ENCODE results near the gene HEPHL1.

HEPHL1 gene

DNA sequence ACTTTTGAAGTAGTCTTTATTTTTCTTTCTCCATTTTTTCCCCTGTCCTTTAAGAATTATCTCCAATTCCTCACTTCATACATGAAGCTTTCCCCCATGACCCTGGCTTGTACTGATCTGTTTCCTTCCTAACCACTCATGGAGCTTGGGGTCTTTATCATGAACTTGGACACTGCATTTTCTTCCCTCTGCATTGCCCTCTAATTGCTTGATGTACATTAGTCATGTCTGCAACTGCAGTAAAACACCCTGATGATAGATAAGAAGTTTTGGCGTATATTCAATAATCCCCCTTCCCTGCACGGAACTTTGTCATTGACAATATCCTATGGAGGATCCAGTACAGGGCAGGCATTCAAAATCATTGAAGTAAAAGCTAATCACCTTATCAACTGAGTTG is 3.4 kb downstream of the HEPHL1 start:
- Histone ChIP-seq H3K27me3 (ENCODE audit: insufficient read depth, low read length) (no peaks in the 10 kb centered on the region), H3K36me3 (ENCODE audit: insufficient read depth, low read depth, low read length) (no peaks in the 10 kb centered on the region), H3K4me3 (ENCODE audit: low read length) (no peak overlapping the region), H3K4me1 (ENCODE audit: insufficient read depth, low read length) (0 out of 2 replicates have a peak, but pooled peaks cover 6% of the 10 kb centered on the region), H3K9ac (ENCODE audit: low read depth, low read length) (no peak overlapping the region), H3K27ac (ENCODE audit: low read length) (no peak overlapping the region), H3K9me3 (ENCODE audit: insufficient read depth, low read depth, low read length) (no peaks in the 10 kb centered on the region)

DNA sequence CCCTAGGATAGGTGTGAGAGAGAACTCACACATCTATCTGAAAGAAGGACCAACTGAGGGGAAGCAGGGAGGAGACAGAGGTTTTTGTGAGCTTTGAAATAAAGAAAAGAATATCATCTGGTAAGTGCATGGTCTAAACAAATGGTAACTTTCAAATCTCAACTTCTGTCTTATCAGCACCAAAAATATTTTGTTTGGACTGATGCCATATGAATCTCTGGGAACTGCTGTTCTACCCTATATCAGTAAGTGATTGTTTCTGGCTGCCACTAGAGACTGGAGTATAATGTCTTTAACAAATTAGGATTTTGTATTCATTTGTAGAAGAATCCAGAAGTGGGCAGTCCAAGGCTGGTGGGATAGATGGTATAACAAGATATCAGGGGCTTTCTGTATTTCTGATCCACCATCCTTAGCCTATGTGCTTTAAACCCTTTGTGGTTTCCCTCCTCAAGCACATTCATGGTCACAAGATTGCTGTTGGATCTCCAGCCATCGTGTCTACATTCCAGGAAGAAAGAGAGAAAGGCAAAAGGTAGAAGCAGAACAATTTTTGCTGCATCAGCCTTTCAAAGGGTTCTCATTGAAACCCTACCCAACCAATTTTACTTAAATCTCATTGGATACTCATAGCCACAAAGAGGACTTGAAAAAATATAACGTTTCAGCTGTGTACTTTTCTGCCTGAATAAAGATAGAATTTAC is 4.7 kb downstream of the HEPHL1 start:
- no peaks in the 10 kb centered on the region for H3K27me3 ChIP-seq (ENCODE audit: insufficient read depth, low read length)

DNA sequence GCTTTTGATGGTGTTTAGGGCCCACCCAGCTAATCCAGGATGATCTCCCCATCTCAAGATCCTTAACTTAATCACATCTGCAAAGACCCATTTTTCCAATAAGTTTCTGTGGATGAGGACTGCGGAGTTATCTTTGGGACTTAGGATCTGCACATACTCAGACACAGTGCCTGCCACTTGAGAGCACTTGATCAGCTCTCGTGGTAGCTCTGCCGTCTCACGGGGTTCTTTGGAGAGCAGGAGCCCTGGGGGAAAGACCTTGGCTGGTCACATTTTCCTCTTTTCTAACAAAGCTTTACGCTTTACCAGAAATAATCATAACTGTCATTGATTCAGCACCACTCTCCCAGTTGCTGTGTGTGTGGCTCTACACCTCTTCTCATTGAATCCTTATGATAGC is 6.1 kb downstream of the HEPHL1 start:
- Histone ChIP-seq H3K27ac (ENCODE audit: low read length) (no peak overlapping the region), H3K4me1 (ENCODE audit: insufficient read depth, low read length) (no peaks in the 10 kb centered on the region), H3K9me3 (ENCODE audit: insufficient read depth, low read depth, low read length) (no peaks in the 10 kb centered on the region), H3K27me3 (ENCODE audit: insufficient read depth, low read length) (no peaks in the 10 kb centered on the region), H3K4me3 (ENCODE audit: low read length) (no peak overlapping the region), H3K9ac (ENCODE audit: low read depth, low read length) (no peak overlapping the region), H3K36me3 (ENCODE audit: insufficient read depth, low read depth, low read length) (no peaks in the 10 kb centered on the region)

More for the DNA sequence above, 4.7 kb downstream of the HEPHL1 start:
- Histone ChIP-seq H3K4me3 (ENCODE audit: low read length) (no peak overlapping the region), H3K36me3 (ENCODE audit: insufficient read depth, low read depth, low read length) (no peaks in the 10 kb centered on the region), H3K9ac (ENCODE audit: low read depth, low read length) (no peak overlapping the region), H3K27ac (ENCODE audit: low read length) (no peak overlapping the region), H3K4me1 (ENCODE audit: insufficient read depth, low read length) (0 out of 2 replicates have a peak, but pooled peaks cover 5% of the 10 kb centered on the region), H3K9me3 (ENCODE audit: insufficient read depth, low read depth, low read length) (no peaks in the 10 kb centered on the region)

GRCh38 chr11:94028436-94028835 is 7.3 kb downstream of the HEPHL1 start:
- Histone ChIP-seq H3K9ac (ENCODE audit: low read depth, low read length) (no peak overlapping the region), H3K36me3 (ENCODE audit: insufficient read depth, low read depth, low read length) (no peaks in the 10 kb centered on the region), H3K4me1 (ENCODE audit: insufficient read depth, low read length) (no peaks in the 10 kb centered on the region), H3K27me3 (ENCODE audit: insufficient read depth, low read length) (no peaks in the 10 kb centered on the region), H3K27ac (ENCODE audit: low read length) (no peak overlapping the region), H3K9me3 (ENCODE audit: insufficient read depth, low read depth, low read length) (no peaks in the 10 kb centered on the region), H3K4me3 (ENCODE audit: low read length) (no peak overlapping the region)

GRCh38 chr11:94030059-94030458 is 8.9 kb downstream of the HEPHL1 start:
- Histone ChIP-seq H3K4me3 (ENCODE audit: low read length) (no peak overlapping the region), H3K9me3 (ENCODE audit: insufficient read depth, low read depth, low read length) (no peaks in the 10 kb centered on the region), H3K36me3 (ENCODE audit: insufficient read depth, low read depth, low read length) (no peaks in the 10 kb centered on the region), H3K4me1 (ENCODE audit: insufficient read depth, low read length) (no peaks in the 10 kb centered on the region), H3K27me3 (ENCODE audit: insufficient read depth, low read length) (no peaks in the 10 kb centered on the region), H3K9ac (ENCODE audit: low read depth, low read length) (no peak overlapping the region), H3K27ac (ENCODE audit: low read length) (no peak overlapping the region)

DNA sequence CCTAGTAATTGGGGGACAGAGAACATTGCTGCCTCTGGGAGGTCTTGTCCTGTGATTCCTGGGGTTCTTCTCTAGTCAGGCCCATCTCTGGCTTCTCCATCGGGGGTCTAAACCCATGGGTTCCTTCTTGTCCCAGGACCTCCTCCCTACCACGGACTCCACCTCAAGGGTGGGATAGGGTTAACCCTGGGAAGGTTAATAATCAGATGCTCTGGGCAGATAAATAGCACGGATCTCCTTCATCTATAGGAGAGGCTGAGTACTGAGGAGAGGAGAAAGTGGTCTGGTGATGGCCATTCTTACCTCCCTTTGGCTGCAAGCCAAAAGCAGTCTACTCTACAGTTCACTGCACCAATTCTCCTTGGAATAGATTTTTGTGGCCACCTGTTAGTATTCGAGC is 10.5 kb downstream of the HEPHL1 start:
- no peaks in the 10 kb centered on the region for H3K27me3 ChIP-seq (ENCODE audit: insufficient read depth, low read length)
- no peak overlapping the region for H3K27ac ChIP-seq (ENCODE audit: low read length)
- 0 out of 2 replicates have a peak, but pooled peaks cover 5% of the 10 kb centered on the region for H3K9me3 ChIP-seq (ENCODE audit: insufficient read depth, low read depth, low read length)
- H3K9ac ChIP-seq (ENCODE audit: low read depth, low read length), result no peak overlapping the region
- H3K4me3 ChIP-seq (ENCODE audit: low read length), result no peak overlapping the region
- no peaks in the 10 kb centered on the region for H3K4me1 ChIP-seq (ENCODE audit: insufficient read depth, low read length)
- H3K36me3 ChIP-seq (ENCODE audit: insufficient read depth, low read depth, low read length), result no peaks in the 10 kb centered on the region

DNA sequence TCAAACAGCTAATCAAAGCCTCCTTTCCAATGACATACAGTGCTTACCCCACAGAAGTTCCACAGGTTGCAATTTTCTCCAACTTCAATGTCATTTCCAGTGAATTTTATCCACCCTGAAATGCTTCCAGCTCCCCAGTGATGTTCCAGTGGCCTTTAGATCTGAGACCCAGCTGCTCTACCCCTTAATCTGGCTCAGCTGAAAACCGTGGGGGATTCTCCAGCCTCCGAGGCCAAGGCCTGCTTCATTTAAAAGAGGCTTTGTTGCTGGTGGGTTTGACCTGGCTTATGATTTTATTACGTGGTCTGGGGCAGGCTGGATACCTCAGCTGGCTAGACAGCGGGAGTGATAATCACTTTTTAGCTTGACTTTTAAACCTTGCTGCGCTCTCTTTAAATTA is 10.9 kb downstream of the HEPHL1 start:
- Histone ChIP-seq H3K27me3 (ENCODE audit: insufficient read depth, low read length) (no peaks in the 10 kb centered on the region), H3K9me3 (ENCODE audit: insufficient read depth, low read depth, low read length) (0 out of 2 replicates have a peak, but pooled peaks cover 5% of the 10 kb centered on the region), H3K9ac (ENCODE audit: low read depth, low read length) (no peak overlapping the region), H3K36me3 (ENCODE audit: insufficient read depth, low read depth, low read length) (no peaks in the 10 kb centered on the region), H3K4me1 (ENCODE audit: insufficient read depth, low read length) (no peaks in the 10 kb centered on the region), H3K4me3 (ENCODE audit: low read length) (no peak overlapping the region), H3K27ac (ENCODE audit: low read length) (no peak overlapping the region)

- 0 out of 2 replicates have a peak, but pooled peaks cover 5% of the 10 kb centered on the region for H3K9me3 ChIP-seq (ENCODE audit: insufficient read depth, low read depth, low read length)
- H3K9ac ChIP-seq (ENCODE audit: low read depth, low read length), result no peak overlapping the region
- no peaks in the 10 kb centered on the region for H3K36me3 ChIP-seq (ENCODE audit: insufficient read depth, low read depth, low read length)
- no peaks in the 10 kb centered on the region for H3K4me1 ChIP-seq (ENCODE audit: insufficient read depth, low read length)
- H3K4me3 ChIP-seq (ENCODE audit: low read length), result no peak overlapping the region
- no peak overlapping the region for H3K27ac ChIP-seq (ENCODE audit: low read length)
- no peaks in the 10 kb centered on the region for H3K27me3 ChIP-seq (ENCODE audit: insufficient read depth, low read length)
These were observed 11.6 kb downstream of the HEPHL1 start for GRCh38 chr11:94032725-94033124.

- 0 out of 2 replicates have a peak, but pooled peaks cover 5% of the 10 kb centered on the region for H3K9me3 ChIP-seq (ENCODE audit: insufficient read depth, low read depth, low read length)
- no peak overlapping the region for H3K9ac ChIP-seq (ENCODE audit: low read depth, low read length)
- H3K4me3 ChIP-seq (ENCODE audit: low read length), result no peak overlapping the region
- H3K27ac ChIP-seq (ENCODE audit: low read length), result no peak overlapping the region
- no peaks in the 10 kb centered on the region for H3K27me3 ChIP-seq (ENCODE audit: insufficient read depth, low read length)
- no peaks in the 10 kb centered on the region for H3K36me3 ChIP-seq (ENCODE audit: insufficient read depth, low read depth, low read length)
- no peaks in the 10 kb centered on the region for H3K4me1 ChIP-seq (ENCODE audit: insufficient read depth, low read length)
These were observed 13.1 kb downstream of the HEPHL1 start for GRCh38 chr11:94034207-94034606.

- Histone ChIP-seq H3K9ac (ENCODE audit: low read depth, low read length) (no peak overlapping the region), H3K4me1 (ENCODE audit: insufficient read depth, low read length) (no peaks in the 10 kb centered on the region), H3K36me3 (ENCODE audit: insufficient read depth, low read depth, low read length) (no peaks in the 10 kb centered on the region), H3K9me3 (ENCODE audit: insufficient read depth, low read depth, low read length) (0 out of 2 replicates have a peak, but pooled peaks cover 5% of the 10 kb centered on the region), H3K27ac (ENCODE audit: low read length) (no peak overlapping the region), H3K4me3 (ENCODE audit: low read length) (no peak overlapping the region), H3K27me3 (ENCODE audit: insufficient read depth, low read length) (no peaks in the 10 kb centered on the region)
These were observed 14.9 kb downstream of the HEPHL1 start for GRCh38 chr11:94036096-94036495.

- Histone ChIP-seq H3K27ac (ENCODE audit: low read length) (no peak overlapping the region), H3K9me3 (ENCODE audit: insufficient read depth, low read depth, low read length) (no peaks in the 10 kb centered on the region), H3K4me3 (ENCODE audit: low read length) (no peak overlapping the region)
These were observed 22.1 kb downstream of the HEPHL1 start for GRCh38 chr11:94043241-94043640.

GRCh38 chr11:94046796-94047195 is 25.6 kb downstream of the HEPHL1 start:
- H3K36me3 ChIP-seq (ENCODE audit: insufficient read depth, low read depth, low read length), result no peaks in the 10 kb centered on the region
- no peak overlapping the region for H3K27ac ChIP-seq (ENCODE audit: low read length)
- no peaks in the 10 kb centered on the region for H3K9me3 ChIP-seq (ENCODE audit: insufficient read depth, low read depth, low read length)
- no peak overlapping the region for H3K9ac ChIP-seq (ENCODE audit: low read depth, low read length)
- no peak overlapping the region for H3K4me3 ChIP-seq (ENCODE audit: low read length)
- no peaks in the 10 kb centered on the region for H3K27me3 ChIP-seq (ENCODE audit: insufficient read depth, low read length)
- no peaks in the 10 kb centered on the region for H3K4me1 ChIP-seq (ENCODE audit: insufficient read depth, low read length)

More at GRCh38 chr11:94043241-94043640, 22.1 kb downstream of the HEPHL1 start:
- Histone ChIP-seq H3K4me1 (ENCODE audit: insufficient read depth, low read length) (no peaks in the 10 kb centered on the region), H3K27me3 (ENCODE audit: insufficient read depth, low read length) (no peaks in the 10 kb centered on the region), H3K9ac (ENCODE audit: low read depth, low read length) (no peak overlapping the region), H3K36me3 (ENCODE audit: insufficient read depth, low read depth, low read length) (no peaks in the 10 kb centered on the region)
